HG03378 (cell line): ENCODE measurements around the gene ANXA5.
A peak's percentile ranks its signal among the peaks of the same experiment; 100 is the strongest.
"Not testable (repeated sequence)": the region's sequence is repeated elsewhere in the genome, so short reads cannot be mapped to it uniquely, and the experiment has no call there.

Source experiments
- ATAC-seq: cut with Tn5 transposase; IDR thresholded peaks from one replicate; pipeline ENCODE4 v1.9.1; 2021; ENCODE audit warnings: mild to moderate bottlenecking, moderate library complexity; ENCODE audit not compliant: unreplicated experiment

Gene ANXA5

DNA sequence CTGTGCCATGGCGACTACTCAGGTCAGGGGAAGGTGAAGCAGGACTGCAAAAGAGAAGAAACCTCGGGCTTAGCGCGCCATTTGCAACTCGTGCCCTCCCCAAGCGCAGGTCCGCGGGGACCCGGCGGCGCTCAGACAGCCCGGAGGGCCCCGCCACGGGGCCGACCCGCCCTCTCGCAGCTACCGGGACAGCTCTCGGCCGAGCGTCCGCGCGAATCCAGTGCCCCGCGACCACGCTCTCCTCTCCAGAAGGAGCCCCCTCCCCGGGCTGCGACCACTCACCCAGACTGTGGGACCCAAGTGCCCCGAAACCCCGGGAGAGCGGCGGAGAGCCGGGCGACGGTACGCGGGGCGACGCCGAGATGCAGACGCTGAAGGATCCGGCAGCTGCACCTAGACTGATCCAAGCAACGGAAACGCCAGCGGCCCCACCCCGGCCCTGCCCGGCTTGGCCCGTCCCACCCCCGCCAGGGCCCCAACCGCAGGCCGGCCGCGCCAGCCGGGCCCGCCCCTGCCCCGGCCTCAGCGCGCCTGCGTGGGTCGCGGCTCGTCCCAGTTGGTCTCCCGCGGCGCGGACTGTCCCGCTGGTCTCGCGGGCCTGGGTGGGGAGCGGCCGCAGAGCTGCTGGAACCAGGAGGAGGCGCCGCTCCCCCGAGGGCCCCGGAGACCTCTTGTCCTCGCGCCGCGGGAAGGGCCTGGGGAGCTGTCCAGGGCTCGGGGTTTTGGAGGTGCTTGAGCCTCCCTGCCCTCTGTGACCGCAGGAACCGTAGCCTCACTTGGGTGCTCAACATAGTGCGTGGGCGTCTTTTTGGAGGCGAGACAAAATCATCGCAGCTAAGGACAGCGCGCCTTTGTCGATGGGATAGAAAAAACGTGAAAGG, at the start of gene ANXA5:
Gene ANXA5 (minus strand): TSS at position 400 of the 881 bp plus-strand sequence. CDS start 391 bp downstream, at position 9.
- ATAC-seq: peak; percentile 69

DNA sequence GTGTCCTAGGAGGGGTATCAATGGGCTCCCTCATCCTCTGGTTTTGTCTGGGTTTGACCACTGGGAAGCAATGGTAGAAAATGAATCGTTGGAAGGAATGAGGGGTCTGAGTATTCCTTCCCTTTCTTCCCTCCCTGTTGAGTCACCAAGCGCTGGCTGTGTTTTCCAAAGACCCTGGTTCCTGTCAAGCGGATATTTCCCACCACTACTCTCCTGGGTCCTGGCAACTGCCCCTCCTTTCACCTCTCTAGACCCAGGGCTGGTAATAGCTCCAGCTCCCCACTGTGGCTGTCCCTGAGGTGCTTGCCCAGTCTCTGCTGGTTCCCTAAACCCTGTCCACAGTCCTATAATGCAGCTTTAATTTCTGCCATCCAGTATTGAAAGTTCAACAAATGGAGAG, 46.0 kb upstream of the ANXA5 start:
- no peak for ATAC-seq

DNA sequence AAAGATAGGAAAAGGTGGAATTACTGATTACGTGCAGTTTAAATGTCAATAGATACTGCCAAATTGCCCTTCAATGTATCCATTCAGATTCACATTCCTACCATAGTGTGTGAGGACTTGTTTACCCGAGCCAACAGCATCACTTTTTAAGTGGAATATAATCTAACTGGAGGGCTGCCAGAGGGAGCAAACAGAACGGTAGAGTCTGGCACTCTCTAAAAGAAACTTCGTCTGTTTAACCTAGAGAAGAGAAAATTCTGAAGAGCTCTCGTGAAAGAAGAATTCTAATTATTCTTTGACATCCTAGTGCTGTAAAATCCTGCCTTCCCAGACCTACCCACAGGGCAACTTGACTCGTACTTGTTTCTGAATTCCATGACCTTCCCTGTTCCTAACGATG, 45.0 kb upstream of the ANXA5 start:
- ATAC-seq: no peak

DNA sequence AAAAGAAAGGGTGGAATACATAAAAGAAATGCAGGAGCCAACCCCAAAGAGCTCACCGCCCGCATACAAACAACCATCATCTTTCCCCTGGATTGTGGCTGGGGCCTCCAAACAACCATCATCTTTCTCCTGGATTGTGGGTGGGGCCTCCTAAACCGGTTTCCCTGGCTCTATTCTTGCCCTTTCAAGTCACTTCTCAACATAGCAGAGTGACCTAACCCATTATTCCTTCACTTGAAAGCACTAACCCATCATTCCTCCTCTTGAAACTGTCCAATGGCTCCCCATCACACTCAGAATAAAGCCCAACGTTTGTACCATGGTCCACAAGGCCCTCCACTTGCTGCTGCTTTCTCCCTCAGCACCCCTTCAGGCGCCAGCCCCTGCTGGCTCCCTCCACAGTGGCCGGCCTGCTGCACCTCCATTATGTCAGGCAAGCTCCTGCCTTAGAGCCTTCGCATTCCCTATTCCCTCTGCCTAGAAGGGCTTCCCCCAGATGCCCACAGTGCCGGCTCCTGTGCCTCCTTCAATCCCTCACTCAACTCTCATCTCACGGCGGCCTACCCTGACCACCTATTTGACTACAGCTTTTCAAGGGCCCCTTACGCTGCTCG, 44.1 kb upstream of the ANXA5 start:
- ATAC-seq: no peak

DNA sequence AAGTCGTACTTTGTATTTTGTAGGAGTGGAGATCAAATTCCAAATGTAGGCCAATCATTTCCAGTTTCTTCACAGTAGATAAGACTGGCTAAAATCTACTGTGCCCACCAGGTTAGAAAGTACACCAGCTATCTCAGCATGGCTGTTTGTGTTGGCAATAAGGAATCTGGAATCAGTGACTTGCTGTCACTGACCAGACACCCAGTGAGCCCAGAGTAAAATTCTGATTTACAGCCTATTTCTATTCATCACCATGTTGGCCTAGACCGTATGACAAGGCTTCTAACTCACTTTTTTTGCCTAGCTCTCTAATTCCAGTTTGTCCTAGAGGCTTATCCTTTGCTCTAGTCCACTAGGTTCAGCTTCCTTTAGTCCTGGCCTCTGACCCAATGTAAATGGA, 42.8 kb upstream of the ANXA5 start:
- no peak for ATAC-seq

DNA sequence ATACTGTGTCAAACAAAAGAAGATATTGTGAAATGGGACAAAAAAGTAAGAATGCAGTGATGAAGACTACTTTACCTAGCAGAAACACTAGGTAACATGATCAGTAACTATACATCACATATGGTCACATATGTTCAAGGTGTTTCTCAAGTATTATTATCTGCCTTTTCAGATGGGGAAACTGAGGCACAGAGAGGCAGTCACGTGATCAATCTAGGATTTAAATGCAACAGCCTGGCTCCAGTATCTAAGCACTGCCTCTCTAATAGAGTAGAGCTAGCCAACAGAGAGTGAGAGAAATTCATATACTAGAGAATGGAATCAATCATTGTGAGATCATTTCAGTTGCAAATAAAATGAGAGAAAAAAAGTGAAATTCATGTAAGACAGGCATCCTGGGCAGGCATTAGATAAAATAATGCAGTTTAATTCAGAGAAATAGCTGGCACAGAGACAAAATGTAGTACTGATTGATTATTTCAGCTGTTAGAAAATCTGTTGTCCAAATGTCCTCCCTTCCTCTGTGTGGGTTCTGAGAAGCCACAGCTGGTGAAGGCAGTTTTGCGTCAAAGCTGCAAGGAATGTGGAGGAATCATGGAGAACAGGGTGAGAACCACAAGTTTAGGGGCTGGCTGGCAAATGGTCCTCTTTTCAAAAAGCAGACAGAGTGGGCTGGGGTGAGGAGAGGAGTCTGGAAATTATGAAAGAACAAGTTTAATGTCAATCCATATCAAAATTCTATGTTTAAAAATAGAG, 42.2 kb upstream of the ANXA5 start:
- ATAC-seq: no peak

DNA sequence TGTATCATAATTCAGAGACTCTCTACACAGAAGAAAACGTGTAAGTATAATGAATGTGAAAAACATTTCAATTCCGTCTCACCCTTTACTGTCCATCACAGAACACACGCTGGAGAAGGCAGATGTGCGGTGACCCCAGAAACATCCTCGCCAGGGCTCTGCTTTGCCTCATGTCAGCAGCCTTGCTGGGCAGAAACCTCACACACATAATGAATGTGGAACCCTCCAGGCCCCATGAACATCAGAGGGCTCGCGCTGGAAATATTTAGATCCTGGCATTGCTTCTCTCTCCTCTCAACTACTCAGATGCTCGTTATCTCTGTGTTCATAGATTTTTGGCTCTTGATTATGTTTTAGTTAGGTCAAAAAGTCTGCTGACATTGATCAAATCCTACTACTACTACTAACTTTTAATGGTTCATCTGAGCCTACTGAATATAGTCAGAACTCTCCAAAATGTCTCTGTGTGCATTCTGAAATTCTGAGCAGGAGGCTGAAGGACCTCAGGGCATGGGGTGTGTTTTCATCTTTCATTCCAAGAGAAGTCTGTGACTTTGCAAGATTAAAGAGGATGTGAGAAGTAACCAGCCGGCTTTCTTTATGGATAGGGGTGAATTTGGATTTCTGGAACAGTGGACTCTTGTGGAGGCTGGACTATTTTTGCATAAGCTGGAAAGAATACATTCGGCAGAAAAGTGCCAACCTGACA, 41.2 kb upstream of the ANXA5 start:
- no peak for ATAC-seq

DNA sequence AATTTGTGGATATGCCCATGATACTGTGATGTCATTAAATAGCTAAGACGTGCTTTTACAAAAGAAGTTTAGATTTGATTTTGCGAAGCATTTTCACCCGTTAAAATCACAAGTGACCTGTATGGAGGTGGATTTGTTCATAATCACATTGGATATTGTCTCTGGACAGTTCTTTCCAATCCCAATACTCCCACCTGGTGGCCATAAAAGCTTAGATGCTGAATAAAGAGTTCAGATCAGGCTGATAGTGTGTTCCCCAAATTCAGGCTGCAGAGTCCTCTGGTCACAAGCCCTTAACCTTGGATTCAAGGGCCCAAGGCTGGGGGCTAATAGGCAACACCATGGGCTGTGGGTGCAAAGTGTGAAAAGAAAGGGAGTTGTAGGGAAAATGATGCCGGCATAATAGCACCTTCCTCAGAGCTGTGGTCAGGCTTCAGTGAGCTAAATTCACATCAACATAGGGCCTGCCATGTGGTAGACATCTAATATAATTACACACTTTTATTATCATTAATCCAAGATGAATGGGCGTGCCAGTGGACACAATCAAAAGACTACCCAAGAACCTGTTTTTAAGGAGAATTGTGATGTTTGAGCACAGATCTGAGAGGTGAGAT, 40.1 kb upstream of the ANXA5 start:
- ATAC-seq: no peak

DNA sequence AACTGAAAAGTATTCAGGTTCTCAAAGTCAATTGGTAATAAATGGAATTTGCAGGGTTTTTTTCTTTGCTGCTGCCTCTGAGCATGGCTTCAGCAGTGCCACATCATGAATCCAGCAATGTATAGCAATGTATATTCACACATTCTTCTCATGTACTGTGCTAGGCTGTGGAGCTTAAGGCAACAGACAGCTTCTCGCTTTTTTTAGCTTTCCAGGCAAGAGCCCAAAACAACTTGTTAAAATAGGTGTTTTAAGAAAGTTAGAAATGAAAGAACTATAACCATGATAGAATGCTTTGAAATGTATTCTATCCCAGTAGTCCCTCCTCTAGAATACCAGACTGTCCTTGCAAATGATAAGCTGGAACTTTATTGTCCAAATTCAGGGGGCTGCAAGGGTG, 37.8 kb upstream of the ANXA5 start:
- no peak for ATAC-seq

DNA sequence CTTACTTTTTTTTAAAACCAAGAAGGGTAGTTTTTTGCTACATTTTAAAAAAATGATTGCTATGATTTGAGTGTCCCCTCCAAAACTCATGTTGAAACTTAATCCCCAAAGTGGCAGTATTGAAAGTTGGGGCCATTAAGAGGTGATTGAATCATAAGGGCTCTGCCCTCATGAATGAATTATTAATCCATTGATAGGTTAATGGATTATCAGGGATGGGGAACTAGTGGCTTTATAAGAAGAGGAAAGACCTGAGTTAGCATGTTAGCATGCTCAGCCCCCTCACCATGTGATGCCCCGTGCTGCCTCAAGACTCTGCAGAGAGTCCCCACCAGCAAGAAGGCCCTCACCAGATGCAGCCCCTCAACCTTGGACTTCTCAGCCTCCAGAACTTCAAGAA, 37.2 kb upstream of the ANXA5 start:
- no peak for ATAC-seq

DNA sequence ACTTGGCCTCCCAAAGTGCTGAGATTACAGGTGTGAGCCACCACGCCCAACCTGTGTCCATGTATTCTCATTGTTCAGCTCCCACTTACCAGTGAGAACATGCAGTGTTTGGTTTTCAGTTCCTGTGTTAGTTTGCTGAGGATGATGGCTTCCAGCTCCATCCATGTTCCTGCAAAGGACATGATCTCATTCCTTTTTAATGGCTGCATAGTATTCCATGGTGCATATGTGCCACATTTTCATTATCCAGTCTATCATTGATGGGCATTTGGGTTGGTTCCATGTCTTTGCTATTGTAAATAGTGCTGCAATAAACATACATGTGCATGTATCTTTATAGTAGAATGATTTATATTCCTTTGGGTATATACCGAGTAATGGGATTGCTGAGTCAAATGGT, 33.0 kb upstream of the ANXA5 start:
- ATAC-seq: not testable (repeated sequence)

DNA sequence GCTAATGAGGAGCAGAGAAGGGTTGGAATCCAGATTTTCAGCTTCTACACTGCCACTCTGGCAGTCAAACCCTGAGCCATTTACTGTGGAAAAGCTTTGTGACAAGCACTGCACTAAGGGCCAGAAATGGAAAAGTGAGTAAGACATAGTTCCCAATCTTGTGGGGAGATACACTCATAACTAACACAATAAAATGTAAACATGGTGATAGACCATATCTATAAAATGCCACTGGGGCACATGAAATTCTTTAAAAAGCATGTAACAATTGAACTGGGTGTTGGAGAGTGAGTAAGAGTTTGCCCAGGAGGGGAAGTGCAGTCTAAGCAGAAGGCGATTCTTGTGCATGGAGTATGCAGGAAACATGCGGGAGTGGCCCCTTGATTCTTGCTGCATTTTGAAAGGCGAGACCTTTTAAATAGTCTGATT, 32.0 kb upstream of the ANXA5 start:
- ATAC-seq: no peak

DNA sequence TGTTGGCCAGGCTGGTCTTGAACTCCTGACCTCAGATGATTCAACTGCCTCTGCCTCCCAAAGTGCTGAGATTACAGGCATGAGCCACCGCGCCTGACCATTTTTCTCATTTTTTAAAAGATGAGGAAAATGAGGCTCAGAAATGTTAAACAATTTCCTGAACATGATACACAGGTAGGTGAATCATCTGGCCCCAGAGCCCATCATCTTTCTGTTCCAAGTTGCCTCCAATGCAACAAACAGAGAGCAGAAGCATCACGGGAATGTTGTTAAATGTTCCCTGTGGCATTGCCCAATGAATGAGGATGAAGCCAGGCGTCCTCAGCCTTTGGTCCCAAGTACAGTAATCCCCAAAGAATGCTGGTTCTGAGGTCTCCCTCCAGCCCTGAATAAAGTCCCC, 31.3 kb upstream of the ANXA5 start:
- no peak for ATAC-seq

DNA sequence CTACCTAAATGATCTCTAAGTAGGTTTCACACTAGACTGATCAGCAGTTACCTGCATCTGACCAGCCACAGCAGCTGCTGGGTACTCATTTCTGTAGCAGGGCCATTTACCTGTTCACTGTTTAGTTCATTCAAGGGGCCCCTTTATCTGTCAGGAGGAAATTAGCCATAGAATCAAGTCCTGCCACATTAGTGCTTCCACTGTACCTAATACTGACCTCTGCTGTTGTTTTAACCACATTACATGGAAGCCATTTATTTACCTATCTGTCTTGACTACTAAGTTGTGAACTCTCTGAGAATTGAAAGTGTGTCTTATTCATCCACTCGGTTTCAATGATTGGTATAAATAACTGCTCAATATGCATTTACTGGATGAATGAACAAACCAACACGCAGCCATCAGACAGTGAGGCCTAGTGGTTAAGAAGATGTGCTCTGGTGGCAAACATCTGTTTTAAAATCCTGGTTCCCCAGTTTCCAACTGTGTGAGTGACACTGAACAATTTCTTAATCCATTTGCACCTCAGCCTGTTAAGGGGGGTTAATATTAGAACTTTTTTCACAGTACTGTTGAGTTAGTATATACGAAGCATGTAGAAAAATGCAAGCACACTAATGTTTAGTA, 30.0 kb upstream of the ANXA5 start:
- ATAC-seq: peak; percentile 98

DNA sequence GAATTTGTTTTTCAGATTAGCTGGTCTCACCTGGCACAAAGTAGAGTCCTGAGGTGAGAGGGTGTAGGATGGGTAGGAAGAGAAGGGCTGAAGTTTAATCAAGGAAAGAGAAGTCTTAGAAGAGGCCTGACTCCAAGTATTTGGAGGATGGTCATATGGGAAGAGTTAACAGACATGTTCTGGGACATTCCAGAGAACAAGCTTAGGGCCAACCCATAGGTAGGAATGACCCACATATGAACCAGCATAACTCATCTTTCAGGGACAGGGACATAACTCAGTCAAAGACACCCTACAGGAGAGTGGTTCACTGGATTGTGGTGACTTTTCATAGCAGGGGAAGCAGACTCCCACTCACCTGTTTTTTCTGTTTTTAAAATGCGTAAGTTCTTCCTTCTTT, 27.9 kb upstream of the ANXA5 start:
- ATAC-seq: no peak

DNA sequence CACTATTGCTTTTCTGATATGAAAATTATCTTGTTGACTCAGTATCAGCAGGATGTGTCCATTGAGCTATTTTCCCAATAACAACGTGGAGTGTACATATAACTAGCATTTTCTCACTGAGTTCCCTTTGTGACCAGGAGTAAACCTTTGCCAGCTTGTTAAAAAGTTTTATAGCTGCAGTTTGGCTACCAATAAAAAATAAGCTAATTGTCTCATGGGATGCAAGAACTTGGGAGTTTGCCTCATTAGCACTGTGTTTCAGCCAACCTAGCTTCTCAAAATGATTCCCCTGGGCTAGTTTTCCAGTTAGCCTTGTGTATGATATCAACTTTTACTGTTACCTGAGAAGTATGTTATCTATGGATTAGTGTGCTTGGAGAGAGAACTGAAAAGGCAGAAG, 24.9 kb upstream of the ANXA5 start:
- ATAC-seq: no peak

DNA sequence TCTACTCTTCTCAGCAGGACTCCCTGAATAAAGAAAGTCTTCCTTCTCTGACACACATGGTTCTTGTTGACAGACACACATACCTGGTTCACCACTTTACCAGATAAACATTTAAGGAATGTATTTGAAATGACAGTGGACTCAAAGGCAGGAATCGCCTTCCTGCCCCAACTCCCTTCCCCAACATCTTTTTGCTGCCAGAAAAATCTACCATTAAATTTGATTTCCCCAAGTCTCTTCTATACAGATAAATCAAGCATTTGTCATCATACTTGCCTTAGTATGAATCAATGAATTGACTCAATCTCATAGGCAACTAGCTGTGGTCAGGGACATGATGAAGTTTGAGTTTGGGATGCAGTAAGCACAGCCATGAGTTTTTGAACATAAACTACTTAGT, 23.3 kb upstream of the ANXA5 start:
- ATAC-seq: no peak

DNA sequence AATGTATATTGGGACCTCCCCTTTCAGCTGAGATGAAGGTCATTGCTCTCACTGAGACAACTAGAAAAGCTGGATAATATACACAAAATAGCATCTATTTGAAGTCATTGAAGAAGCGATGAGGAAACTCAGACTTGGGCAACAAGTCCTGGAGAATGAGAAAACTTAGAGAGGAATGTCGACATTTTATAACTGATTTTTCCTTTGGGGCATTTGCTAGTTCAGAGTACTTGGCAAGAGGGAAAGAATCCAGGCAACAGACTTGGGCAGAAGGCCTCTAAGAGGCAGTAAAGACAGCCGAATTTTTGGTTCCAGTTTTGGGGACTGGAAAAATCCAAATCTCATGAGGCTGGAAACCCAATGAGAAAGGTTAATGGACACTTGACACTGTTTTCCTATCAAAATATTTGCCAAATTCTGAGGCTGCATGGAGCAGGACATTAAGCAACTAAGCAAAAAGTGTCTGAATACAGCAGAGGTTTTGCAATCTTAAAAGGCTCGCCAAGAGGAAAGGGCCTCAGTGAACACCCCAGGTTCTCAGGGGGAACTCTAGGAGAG, 21.0 kb upstream of the ANXA5 start:
- ATAC-seq: no peak

DNA sequence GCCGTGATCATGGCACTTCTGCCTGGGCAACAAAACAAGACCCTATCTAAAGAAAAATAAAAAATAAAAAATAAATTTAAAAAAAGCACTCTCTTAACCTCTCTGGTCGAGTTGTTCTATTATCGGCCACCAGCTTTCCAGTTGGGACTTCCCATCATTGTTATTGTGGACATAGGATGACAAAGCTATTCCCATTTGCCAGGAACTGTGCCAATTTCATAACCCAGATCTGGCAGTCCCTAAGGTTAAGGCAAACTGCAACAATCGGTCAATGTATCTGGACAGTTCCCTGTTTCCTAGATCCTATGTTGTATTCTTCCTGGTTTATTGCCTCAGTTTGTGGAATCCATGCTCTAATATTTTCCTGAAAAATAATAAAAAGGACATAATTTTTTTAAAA, 17.8 kb upstream of the ANXA5 start:
- no peak for ATAC-seq

DNA sequence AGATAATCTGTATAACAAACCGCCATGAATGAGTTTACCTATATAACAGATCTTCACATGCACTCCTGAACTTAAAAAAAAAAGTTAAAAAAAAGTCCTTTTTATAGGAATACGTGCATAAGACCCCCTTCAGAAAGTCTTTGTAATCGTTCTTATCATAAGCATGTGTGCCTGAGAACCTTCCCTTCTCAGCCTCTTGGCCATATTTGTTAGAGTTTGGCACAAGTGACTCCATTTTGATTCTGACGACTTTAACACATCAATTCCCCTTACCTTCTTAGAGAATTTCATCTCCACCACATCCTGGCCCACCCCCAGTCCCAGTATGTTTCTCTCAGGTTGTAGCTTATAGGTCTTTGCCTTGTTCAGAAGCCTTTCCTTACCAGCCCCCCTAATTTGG, 16.0 kb upstream of the ANXA5 start:
- no peak for ATAC-seq
